ENCODE results near the gene ZNF337. TPM values are rescaled to one million over a fixed set of nuclear protein-coding genes. Genes with fewer than 3 reads are reported as not detected.
"Not testable (repeated sequence)": the region's sequence is repeated elsewhere in the genome, so short reads cannot be mapped to it uniquely, and the experiment has no call there.

The ZNF337 gene
- total RNA-seq, 4 donors from 2014 or later = 17.9 to 23.2 (median 22.0) TPM

- H3K4me3 ChIP-seq = no peak overlapping the region
- DNase-seq (ENCODE audit: low spot score in 2 of 2) = no peak
- H3K36me3 ChIP-seq = peaks cover 0 to 58% (median 6%) of the 10 kb centered on the region in 3 donors
- no peaks in the 10 kb centered on the region for H3K9me3 ChIP-seq
- WGBS, 2 donors = 90% methylated on average over 9 of the region's 9 CpGs
- peaks cover 0 to 4% (median 0%) of the 10 kb centered on the region in 4 donors for H3K4me1 ChIP-seq
- TF ChIP-seq POLR2A (IDR thresholded peaks at IDR 0.05) (no peak), CTCF (IDR thresholded peaks at IDR 0.05) (no peak), EP300 (IDR thresholded peaks at IDR 0.05) (no peak)
- no peak overlapping the region for H3K27ac ChIP-seq
- no peaks in the 10 kb centered on the region for H3K27me3 ChIP-seq
Observed at GRCh38 chr20:25685276-25686080, 11.2 kb downstream of the ZNF337 start.

- not testable (repeated sequence) for DNase-seq (ENCODE audit: low spot score in 2 of 2); H3K27me3 ChIP-seq; H3K27ac ChIP-seq; H3K9me3 ChIP-seq; H3K4me1 ChIP-seq; H3K4me3 ChIP-seq
- 92 to 95% methylated on average over 3 of the region's 3 CpGs for WGBS, 2 donors
- peaks cover 2 to 74% (median 6%) of the 10 kb centered on the region in 3 donors for H3K36me3 ChIP-seq
Observed at GRCh38 chr20:25683826-25684225, 12.8 kb downstream of the ZNF337 start.

GRCh38 chr20:25683050-25683449, 13.6 kb downstream of the ZNF337 start:
- 82 to 88% methylated on average over 2 of the region's 2 CpGs for WGBS, 2 donors
- H3K27ac ChIP-seq = no peak overlapping the region
- no peaks in the 10 kb centered on the region for H3K27me3 ChIP-seq
- H3K4me1 ChIP-seq = no peaks in the 10 kb centered on the region
- peaks cover 2 to 81% (median 6%) of the 10 kb centered on the region in 3 donors for H3K36me3 ChIP-seq
- H3K9me3 ChIP-seq = no peaks in the 10 kb centered on the region
- DNase-seq (ENCODE audit: low spot score in 2 of 2) = no peak
- no peak overlapping the region for H3K4me3 ChIP-seq
- TF ChIP-seq EP300 (IDR thresholded peaks at IDR 0.05) = no peak

- 87 to 90% methylated on average over 10 of the region's 10 CpGs for WGBS, 2 donors
- peaks cover 11 to 87% (median 24%) of the 10 kb centered on the region in 3 donors for H3K36me3 ChIP-seq
- no peak for TF ChIP-seq CTCF (IDR thresholded peaks at IDR 0.05)
- no peak for TF ChIP-seq POLR2A (IDR thresholded peaks at IDR 0.05)
- no peak for TF ChIP-seq EP300 (IDR thresholded peaks at IDR 0.05)
Observed at GRCh38 chr20:25676164-25676809, 20.4 kb downstream of the ZNF337 start.

GRCh38 chr20:25675161-25675560, 21.5 kb downstream of the ZNF337 start:
- Histone ChIP-seq H3K36me3 (peaks cover 11 to 77% (median 24%) of the 10 kb centered on the region in 3 donors), H3K9me3 (peaks cover 0 to 11% (median 0%) of the 10 kb centered on the region in 4 donors), H3K4me1 (no peaks in the 10 kb centered on the region), H3K27me3 (no peaks in the 10 kb centered on the region), H3K27ac (no peak overlapping the region), H3K4me3 (no peak overlapping the region)
- TF ChIP-seq POLR2A (IDR thresholded peaks at IDR 0.05) (no peak), CTCF (IDR thresholded peaks at IDR 0.05) (no peak), EP300 (IDR thresholded peaks at IDR 0.05) (no peak)
- 82 to 86% methylated on average over 6 of the region's 6 CpGs for WGBS, 2 donors
- no peak for DNase-seq (ENCODE audit: low spot score in 2 of 2)

More at GRCh38 chr20:25676164-25676809, 20.4 kb downstream of the ZNF337 start:
- H3K9me3 ChIP-seq = peaks cover 0 to 11% (median 0%) of the 10 kb centered on the region in 4 donors
- no peak for DNase-seq (ENCODE audit: low spot score in 2 of 2)
- no peaks in the 10 kb centered on the region for H3K27me3 ChIP-seq
- no peak overlapping the region for H3K4me3 ChIP-seq
- no peaks in the 10 kb centered on the region for H3K4me1 ChIP-seq
- no peak overlapping the region for H3K27ac ChIP-seq

GRCh38 chr20:25672659-25673235, 23.9 kb downstream of the ZNF337 start:
- H3K27me3 ChIP-seq = no peaks in the 10 kb centered on the region
- H3K4me1 ChIP-seq = no peaks in the 10 kb centered on the region
- 90 to 94% methylated on average over 4 of the region's 4 CpGs for WGBS, 2 donors
- TF ChIP-seq EP300 (IDR thresholded peaks at IDR 0.05) = no peak
- no peak for TF ChIP-seq POLR2A (IDR thresholded peaks at IDR 0.05)
- no peak for TF ChIP-seq CTCF (IDR thresholded peaks at IDR 0.05)
- no peak overlapping the region for H3K27ac ChIP-seq
- no peak overlapping the region for H3K4me3 ChIP-seq
- H3K36me3 ChIP-seq = peaks cover 7 to 53% (median 24%) of the 10 kb centered on the region in 3 donors
- peaks cover 0 to 11% (median 0%) of the 10 kb centered on the region in 4 donors for H3K9me3 ChIP-seq
- no peak for DNase-seq (ENCODE audit: low spot score in 2 of 2)

Data from tibial nerve (tissue), 4 donors.